SIG-M5 treated with dmso at 0.1 percent for 504 hours (cell line): ENCODE results near the gene SNX5.

Source experiments
- DNase-seq: peaks from one replicate; lab custom pipeline; 2025; ENCODE audit not compliant: unreplicated experiment; lab: John Stamatoyannopoulos, UW

The SNX5 gene

DNA sequence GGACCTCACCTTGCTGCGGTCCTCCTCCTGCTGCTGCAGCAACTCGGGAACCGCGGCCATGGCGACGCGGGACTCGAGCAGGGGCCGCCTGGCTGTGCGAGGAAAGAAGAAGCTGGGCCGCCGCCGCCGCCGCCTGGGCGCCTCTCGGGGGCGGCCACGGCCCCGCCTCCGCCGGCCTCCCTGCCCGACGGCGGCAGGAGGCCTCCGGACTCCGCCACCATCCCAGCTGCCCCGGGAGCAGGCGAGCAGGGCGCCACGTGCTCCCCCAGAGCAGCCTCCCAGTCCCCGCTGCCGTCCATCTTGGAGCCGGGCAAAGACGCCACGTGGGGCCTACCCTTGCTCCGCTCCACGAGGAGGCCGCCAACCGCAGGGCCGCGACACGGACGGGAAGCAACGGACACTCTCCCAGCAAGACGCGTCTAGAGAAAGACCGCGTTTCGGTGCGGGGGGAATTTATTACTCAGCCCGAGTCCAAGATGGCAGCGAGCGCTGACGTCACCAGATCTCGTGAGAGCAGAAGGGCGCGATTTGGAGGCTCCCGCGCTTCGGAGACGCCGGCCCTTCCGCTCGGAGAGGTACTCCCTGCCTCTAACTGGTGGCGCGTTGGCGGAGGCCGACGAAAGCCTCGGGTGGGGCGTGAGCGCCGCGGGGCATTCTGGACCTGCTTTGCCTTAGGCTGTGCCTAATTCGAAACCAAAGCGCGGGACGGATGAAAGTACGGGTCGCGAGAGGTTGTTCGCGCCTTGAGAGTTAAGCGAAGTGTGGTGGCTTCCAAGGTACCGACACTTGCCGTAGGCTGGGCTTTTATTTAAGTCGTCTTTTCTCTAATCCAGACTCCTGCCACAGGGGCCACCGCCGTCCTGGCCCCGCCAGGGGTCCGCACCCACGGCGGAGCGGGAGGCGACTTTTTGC is at the start of gene SNX5, which contains the start of gene MGME1:
SNX5 (minus strand) TSS at position 429 of the 912 bp plus-strand sequence; CDS start at position 60, 369 bp downstream.
MGME1 (plus strand) TSS at position 653 of the 912 bp plus-strand sequence. CDS start 842 bp downstream, outside the sequence.
- DNase-seq: peak; percentile 99

GRCh38 chr20:18018100-18018499 is 49.5 kb upstream of the SNX5 start:
- no peak for DNase-seq

- no peak for DNase-seq
These were observed 48.2 kb upstream of the SNX5 start for GRCh38 chr20:18016772-18017171.

DNA sequence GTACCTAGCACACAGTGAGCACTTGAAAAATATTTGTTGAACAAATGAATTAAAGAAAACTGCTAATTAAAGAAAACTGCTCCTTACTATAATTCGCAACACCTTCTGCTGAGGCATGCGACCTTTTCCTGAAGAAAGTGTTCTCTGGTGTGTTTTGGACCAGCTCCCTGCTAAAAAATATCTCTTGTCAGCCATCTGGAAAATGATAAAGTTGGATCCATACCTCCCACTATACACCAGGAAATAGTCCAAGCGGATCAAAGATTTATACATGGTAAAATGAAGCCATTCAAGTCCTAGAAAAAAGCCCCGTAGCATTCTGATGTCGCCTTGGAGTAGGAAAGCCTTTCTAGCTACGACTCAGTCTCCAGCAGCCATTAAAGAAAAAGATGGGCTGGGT is 45.8 kb upstream of the SNX5 start:
- DNase-seq: no peak

DNA sequence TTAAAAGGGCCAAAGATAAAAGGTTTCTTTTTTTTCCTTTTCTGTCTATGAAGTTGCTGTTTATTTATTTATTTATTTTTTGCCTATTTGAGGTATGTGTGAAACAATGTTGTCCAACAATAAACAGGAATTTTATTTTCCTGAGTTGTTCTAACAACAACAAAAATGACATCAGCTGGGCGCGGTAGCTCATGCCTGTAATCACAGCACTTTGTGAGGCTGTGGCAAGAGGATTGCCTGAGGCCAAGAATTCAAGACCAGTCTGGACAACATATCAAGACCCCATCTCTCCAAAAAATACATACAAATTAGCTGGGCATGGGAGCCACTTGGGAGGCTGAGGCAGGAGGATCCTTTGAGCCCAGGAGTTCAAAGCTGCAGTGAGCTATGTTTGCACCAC is 44.3 kb upstream of the SNX5 start:
- DNase-seq: no peak

DNA sequence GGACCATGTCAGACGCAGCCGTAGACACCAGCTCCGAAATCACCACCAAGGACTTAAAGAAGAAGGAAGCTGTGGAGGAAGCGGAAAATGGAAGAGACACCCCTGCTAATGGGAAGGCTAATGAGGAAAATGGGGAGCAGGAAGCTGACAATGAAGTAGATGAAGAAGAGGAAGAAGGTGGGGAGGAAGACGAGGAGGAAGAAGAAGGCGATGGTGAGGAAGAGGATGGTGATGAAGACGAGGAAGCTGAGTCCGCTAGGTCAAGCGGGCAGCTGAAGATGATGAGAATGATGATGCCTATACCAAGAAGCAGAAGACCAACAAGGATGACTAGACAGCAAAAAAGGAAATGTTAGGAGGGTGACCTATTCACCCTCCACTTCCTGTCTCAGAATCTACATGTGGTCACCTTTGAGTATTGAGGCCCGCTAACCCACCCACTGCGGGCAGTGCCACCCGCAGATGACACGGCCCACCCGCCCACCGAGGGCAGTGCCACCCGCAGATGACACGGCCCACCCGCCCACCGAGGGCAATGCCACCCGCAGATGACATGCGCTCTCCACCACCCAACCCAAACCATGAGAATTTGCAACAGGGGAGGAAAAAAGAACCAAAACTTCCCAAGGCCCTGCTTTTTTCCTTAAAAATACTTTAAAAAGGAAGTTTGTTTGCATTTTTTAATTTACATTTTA is 43.5 kb upstream of the SNX5 start:
- no peak for DNase-seq

DNA sequence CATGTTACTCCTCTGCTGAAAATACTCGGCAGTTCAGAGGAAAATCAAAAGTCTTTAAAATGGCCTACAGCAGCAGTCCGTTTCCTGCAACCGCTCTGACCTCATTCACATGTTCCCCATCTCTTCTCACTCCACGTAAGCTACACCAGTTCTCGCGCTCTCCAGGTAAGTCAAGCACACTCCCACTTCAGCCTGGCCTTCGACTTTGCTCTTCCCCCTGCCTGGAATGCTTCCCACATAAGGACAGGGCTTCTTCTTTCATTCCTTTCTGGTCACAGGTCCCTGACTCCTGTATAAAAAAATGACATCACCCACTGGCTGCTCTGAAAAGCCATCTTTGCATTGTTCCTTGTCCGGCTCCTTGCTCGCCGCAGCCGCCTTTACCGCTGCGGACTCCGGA is 42.9 kb upstream of the SNX5 start:
- no peak for DNase-seq

- DNase-seq: no peak
These were observed 40.5 kb upstream of the SNX5 start for GRCh38 chr20:18009116-18009515.

GRCh38 chr20:18007534-18008292 is 39.1 kb upstream of the SNX5 start:
- no peak for DNase-seq

GRCh38 chr20:18006684-18007083 is 38.1 kb upstream of the SNX5 start:
- DNase-seq: no peak

GRCh38 chr20:18005990-18006364 is 37.4 kb upstream of the SNX5 start:
- no peak for DNase-seq

DNA sequence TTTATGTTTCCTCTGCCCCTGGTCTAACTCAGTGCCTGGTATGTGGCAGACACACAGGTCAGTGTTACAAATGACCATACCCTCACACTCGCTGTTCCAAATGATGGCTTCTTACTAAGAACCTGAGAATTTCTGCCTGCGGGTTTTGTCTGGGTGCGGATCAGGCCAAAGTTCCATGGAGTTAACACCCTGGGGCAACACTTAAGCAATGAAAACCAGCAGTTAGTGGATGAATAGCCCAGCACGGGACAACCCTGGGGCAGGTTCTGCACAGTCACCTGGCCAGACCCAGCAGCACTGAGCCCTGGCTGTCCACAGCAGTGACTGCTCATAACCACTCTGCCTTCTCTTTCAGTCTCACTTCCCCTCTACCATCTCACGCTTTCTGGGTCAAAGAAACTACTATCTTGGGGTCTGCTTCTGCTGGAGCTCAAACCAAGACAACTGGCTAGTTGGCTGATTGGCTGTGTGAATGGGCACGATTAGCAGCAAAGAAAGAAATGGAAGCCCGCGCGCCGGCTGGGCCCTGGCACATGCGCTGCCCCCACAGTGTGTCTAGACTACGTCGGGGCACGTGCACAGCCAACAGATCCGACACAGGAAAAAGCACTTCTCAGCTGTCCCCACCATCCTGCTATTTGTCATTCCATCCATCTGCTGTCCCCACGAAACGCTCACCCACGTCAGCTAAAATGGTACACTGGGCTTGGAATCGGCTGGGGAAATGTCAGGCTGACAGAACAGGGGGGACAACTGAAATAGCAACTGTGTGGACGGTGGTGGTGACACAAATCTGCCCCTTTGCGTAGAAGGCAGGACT is 36.8 kb upstream of the SNX5 start:
- DNase-seq: peak; percentile 18

DNA sequence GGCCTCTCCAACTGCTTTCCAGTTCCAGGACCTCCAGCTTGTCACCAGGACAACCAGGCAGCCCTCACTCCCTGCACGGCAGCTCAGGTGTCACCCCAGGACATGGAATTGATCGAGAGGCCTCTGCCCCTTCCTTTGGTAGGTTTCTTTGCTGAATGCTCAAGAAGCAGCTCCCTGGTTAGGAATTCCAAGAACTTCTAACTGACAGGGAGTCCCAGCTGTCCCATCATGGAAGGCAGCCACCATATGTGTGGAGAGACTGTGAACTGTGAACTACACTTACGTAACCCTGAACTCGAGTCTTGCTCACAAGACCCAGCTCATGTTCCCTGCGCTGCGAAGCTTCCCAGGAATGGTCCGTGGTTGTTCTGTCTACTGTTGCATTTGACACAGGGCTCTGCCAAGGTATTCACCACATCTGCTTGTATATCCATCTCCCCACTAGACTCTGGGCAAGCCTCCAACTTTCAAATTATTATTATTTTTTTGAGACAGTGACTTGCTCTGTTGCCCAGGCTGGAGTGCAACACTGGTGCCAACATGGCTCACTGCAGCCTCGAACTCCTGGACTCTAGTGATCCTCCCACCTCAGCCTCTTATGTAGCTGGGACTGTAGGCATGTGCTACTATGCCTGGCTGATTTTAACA is 35.9 kb upstream of the SNX5 start:
- no peak for DNase-seq

DNA sequence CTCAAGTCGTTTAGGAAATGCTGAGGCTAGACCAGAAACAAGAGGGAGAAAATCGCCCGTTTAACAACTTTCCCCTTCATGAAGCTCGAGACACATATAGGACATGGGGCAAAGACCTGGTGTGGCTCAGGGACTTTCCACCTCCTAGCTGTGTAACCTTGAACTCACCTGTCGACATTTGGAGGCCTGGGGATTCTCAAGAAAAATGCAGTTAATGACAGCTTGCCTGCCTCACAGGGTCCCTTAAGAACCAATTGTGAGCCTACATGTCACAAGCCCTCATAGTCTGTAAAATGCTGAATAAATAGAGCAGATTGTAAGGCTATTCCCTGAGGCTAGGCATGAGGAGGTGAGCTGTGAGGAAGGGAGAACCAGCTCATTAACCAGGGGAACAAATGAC is 35.3 kb upstream of the SNX5 start:
- no peak for DNase-seq

DNA sequence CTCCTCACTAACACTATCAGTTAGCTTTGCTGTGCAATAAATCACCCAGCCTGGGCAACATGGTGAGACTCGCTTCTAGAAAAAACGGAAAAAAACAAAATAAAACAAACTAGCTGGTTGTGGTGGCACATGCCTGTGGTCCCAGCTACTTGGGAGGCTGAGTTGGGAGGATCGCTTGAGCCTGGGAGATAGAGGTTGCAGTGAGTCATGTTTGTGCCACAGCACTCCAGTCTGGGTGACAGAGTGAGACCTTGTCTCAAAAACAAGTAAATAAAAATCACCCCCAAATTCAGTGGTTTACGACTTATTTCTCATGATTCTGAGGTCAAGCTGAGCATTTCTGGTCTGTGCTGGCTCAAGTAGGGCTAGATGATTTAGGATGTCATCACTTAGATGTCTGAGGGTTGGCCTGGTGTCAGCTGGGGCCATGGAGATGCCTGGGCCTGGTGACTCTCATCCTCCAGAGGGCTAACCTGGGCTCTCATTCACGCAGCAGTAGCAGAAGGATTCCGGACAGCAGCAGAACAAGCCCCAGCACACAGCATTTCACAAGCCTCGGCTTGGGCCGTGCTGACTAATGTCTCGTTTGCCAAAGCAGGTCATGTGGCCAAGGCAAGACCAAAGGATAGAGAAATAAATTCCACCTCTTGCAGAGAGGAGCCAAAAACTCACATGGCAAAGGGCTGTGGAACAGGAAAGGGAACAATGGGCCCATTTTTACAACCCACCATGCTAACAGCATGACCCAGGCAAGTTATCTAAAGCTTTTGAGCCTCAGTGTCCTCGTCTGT is 32.7 kb upstream of the SNX5 start:
- peak; percentile 38 for DNase-seq

GRCh38 chr20:17999566-17999965 is 31.0 kb upstream of the SNX5 start:
- no peak for DNase-seq

- DNase-seq: no peak
These were observed 29.9 kb upstream of the SNX5 start for GRCh38 chr20:17998446-17998845.

DNA sequence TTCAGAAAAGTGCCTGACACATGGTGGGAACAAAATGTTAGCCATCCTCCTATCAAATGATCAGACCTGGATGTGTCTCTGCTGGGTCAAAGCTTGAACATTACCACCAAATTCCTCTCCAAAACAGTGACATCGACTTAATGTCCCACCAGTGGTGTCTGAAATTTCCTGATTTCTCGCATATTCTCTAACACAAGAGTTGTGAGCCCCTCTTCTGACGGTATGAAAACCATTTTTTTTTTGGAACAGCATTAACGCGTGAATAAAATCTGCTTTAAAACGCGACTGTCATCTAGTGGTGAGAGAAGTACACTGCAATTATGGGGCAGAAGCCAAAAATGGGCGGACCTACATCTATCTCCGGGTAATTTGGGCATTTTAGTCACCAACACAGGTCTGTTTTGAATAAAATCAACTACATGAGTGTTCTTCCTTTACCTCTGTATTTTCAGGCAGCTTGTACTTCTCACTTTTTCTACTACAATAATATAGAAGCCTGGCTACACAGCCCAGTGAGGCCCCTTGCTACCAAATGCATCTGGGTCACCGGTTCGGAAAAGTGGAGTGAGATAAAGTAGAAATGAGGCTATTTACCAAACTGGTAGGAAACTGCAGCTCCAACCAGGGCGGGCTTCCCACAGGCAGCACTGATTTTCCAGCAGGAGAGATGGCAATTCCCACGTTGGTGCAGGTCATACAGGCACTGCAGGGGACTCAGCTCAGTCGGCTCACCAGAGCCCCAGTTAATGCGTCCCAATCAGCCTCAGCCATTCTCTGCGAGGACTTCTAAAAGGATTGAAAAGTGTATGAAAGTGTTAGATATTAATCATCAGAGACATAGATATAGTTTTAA is 27.6 kb upstream of the SNX5 start:
- DNase-seq: peak; percentile 73
